Neural crest cell (in vitro differentiated cells): ENCODE measurements around the gene ASCL3. TPM values are rescaled to one million over a fixed set of nuclear protein-coding genes. Genes with fewer than 3 reads are reported as not detected.

Experiments
- DNase-seq: peaks from one replicate; pipeline ENCODE4 v3.0.0; 2021; ENCODE audit warnings: low read depth, mixed read lengths, low spot score
- H3K27ac Mint-ChIP-seq: one replicate; pipeline ENCODE4 v1.8.0; 2021; ENCODE audit warnings: mild to moderate bottlenecking, mixed read lengths; ENCODE audit not compliant: unreplicated experiment
- H3K27me3 Mint-ChIP-seq: 2 replicates; pipeline ENCODE4 v1.8.0; 2021; ENCODE audit warnings: low read depth, mild to moderate bottlenecking, mixed read lengths
- H3K36me3 Mint-ChIP-seq: 2 replicates; pipeline ENCODE4 v1.8.0; 2021; ENCODE audit warnings: low read depth, mild to moderate bottlenecking, mixed read lengths
- H3K4me1 Mint-ChIP-seq: 2 replicates; pipeline ENCODE4 v1.8.0; 2021; ENCODE audit warnings: mixed read lengths
- H3K4me3 Mint-ChIP-seq: one replicate; pipeline ENCODE4 v1.8.0; 2021; ENCODE audit warnings: mild to moderate bottlenecking, mixed read lengths
- H3K9me3 Mint-ChIP-seq: 2 replicates; pipeline ENCODE4 v1.8.0; 2021; ENCODE audit warnings: mixed read lengths
- total RNA-seq: library from RNA; stranded (reverse); gene quantifications from 2 replicates; pipeline ENCODE4 v1.2.1, GENCODE V29; 2021
- TF ChIP-seq, protein P1 (sequence below): fragments of 200-600 bp; sonication (generic); conservative IDR thresholded peaks from 2 replicates; pipeline ENCODE4 v1.5.0; 2021; ENCODE audit warnings: antibody characterized with exemption, mild to moderate bottlenecking

The ASCL3 gene
- total RNA-seq, 1 donor from 2014 or later: not detected

DNA sequence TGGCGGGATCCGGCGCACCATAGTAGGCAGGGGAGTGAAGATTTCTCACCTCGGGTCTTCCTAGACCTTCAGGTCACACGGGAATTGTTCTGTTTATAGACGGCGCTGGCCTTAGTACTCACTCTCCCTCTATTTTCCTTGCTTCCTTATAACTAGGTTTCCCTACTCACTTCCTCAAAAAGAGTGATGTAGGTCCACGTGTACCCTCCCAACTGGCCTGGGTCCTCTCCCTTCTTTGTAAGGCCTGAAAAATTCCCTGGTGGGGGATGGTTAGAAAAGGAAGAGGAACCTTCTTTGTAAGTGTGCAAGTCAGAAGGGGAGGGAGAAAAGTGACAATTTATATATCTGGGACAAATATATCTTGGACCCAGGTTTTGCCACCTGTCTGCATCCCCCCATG is 24.4 kb upstream of the ASCL3 start:
- no peaks in the 10 kb centered on the region for H3K36me3 Mint-ChIP-seq
- H3K4me1 Mint-ChIP-seq: peaks cover 25% of the 10 kb centered on the region
- H3K9me3 Mint-ChIP-seq: no peaks in the 10 kb centered on the region
- H3K27me3 Mint-ChIP-seq: no peaks in the 10 kb centered on the region
- peak overlapping the region; percentile 79 for H3K4me3 Mint-ChIP-seq
- H3K27ac Mint-ChIP-seq: no peak overlapping the region
- no peak for DNase-seq
- TF ChIP-seq, protein P1, sequence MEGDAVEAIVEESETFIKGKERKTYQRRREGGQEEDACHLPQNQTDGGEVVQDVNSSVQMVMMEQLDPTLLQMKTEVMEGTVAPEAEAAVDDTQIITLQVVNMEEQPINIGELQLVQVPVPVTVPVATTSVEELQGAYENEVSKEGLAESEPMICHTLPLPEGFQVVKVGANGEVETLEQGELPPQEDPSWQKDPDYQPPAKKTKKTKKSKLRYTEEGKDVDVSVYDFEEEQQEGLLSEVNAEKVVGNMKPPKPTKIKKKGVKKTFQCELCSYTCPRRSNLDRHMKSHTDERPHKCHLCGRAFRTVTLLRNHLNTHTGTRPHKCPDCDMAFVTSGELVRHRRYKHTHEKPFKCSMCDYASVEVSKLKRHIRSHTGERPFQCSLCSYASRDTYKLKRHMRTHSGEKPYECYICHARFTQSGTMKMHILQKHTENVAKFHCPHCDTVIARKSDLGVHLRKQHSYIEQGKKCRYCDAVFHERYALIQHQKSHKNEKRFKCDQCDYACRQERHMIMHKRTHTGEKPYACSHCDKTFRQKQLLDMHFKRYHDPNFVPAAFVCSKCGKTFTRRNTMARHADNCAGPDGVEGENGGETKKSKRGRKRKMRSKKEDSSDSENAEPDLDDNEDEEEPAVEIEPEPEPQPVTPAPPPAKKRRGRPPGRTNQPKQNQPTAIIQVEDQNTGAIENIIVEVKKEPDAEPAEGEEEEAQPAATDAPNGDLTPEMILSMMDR: no peak

DNA sequence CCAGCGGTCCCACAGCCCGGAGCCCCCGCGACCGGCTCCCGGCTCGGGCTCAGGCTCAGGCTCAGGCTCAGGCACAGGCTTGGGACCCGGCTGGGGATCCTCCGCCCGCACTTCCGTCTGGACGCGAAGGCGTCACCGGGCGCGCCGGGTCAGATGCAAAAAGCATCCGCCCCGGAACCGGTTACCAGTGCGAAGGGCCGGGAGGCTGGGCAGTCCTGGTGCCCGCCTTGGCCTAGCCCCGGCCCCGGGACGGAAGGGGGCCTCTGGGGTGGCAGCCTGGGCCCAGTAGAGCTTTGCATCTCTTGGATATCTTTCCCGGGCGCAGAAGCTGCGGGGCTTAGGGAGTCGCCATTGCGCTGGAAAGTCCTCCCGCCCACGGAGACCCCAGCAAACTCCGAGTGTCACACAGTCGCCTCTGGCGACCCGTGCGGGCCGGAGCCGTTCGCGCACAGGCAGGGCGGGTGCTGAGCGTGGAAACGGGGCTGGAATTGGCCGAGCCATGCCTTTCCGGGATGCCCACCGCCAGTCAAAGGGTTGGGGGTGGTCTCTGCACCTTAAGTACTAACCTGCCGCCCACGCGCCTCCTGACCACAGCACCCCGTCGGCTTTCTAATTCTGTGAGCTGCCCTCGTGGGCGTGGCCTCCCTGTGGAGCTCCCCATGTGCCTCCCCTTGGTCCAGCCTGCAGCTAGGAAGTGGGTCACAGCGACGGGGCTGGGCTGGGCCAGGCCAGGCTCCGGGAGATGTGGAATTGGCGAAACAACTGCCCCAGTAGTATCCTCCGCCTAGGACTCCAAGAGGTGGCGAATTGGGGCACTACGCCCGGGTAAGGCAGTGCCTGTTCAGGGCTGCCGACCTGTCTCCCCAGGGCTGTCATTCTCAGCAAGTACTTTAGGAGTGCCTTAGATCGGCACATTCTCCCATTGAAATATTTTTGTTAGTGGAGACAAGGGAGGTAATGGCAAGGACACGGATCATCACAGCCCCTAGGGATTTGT is 21.8 kb upstream of the ASCL3 start, which contains the start of gene TMEM9B:
TSS of gene TMEM9B (minus strand) at position 119 of the 997 bp plus-strand sequence. CDS start 129 bp downstream, outside the sequence.
- Mint-ChIP-seq H3K27me3 (no peaks in the 10 kb centered on the region), H3K4me1 (peaks cover 27% of the 10 kb centered on the region), H3K9me3 (no peaks in the 10 kb centered on the region), H3K4me3 (peak within 1 kb of the TSS; percentile 88), H3K27ac (peak within 1 kb of the TSS; percentile 50), H3K36me3 (no peaks in the 10 kb centered on the region)
- TF ChIP-seq, protein P1: no peak
- DNase-seq: peak; percentile 67

DNA sequence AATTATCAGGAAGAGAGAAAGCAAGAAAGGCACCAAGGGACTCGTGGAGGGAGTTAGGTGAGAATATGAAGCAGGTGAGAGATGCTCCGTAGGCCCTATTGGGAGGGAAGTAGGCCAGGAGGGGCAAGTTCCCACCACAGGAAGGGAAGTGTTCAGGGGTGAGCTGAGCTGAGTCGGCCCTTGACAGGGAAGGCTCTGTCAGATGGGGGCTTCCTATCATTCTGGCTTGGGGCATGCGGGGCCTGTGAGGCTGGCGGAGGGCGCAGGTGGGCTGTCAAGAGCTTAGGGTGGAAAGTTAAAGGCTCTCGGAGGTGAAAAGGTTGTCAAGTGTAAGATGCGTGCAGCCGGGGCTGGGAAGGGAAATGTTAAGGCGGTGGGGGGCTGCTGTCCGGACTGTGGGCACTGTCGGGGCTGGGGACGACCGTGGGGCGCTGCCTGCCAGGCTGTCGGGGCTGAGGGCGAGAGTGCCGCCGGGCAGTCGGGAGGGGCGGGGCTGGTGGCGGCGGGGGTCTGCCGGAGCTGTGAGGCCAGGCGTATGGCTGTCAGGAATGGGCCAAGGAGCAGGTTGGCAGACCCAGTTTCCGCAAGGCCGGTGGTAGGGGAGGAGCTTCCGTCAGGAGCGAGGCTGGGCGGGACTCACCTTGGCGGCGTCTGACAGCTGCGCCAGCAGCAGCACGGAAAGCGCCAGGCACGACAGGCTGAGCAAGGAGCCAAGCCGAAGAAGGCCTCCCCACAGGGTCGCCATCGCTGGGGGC is 20.9 kb upstream of the ASCL3 start:
- DNase-seq: no peak
- Mint-ChIP-seq H3K4me1 (peaks cover 29% of the 10 kb centered on the region), H3K9me3 (no peaks in the 10 kb centered on the region), H3K36me3 (no peaks in the 10 kb centered on the region), H3K4me3 (peak overlapping the region; percentile 88), H3K27me3 (no peaks in the 10 kb centered on the region), H3K27ac (no peak overlapping the region)
- TF ChIP-seq, protein P1: no peak

DNA sequence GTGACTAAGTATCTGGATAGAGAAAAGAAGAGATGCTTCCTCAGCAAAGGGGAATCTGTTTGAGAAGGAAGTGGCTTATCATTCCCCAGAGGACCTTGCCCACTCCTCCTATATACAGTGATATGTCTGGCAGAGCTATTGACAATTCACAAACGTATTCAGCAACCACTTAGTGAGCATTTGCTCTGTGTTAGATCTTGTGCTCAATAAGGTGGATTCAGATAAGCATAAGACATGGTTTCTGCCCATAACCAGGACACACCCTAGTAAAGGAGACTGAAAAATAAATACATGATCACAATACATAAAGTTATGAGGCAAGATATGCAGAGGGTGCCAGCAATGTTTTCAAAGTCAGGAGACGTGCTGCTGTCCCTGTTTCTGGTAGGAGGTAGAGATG is 20.0 kb upstream of the ASCL3 start:
- TF ChIP-seq, protein P1: no peak
- Mint-ChIP-seq H3K4me3 (peak overlapping the region; percentile 88), H3K27me3 (no peaks in the 10 kb centered on the region), H3K27ac (no peak overlapping the region), H3K9me3 (no peaks in the 10 kb centered on the region), H3K4me1 (peaks cover 29% of the 10 kb centered on the region), H3K36me3 (no peaks in the 10 kb centered on the region)
- no peak for DNase-seq

DNA sequence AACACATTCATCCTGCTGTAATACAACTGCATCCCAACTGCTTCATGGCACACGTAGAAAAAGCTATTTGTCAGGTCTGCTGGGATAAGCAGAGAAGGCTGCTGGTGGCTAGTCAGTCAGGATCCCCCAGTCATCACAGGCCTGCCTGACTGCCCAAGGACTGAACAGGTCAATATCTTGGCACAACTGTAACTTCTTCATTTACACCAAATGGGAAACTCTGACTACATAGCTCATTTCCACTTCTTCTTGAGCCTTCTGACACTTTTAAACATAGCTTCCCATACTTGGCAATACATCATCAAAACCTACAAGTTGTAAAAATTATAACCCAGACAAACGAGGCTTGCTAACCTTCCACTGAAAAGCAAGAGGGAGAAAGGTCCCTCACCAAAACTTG is 18.6 kb upstream of the ASCL3 start:
- Mint-ChIP-seq H3K36me3 (no peaks in the 10 kb centered on the region), H3K4me3 (peak overlapping the region; percentile 11), H3K9me3 (no peaks in the 10 kb centered on the region), H3K27ac (no peak overlapping the region), H3K27me3 (no peaks in the 10 kb centered on the region), H3K4me1 (peaks cover 29% of the 10 kb centered on the region)
- TF ChIP-seq, protein P1: no peak
- DNase-seq: no peak
